ENCODE results near the gene CFAP46. TPM values are rescaled to one million over a fixed set of nuclear protein-coding genes. Genes with fewer than 3 reads are reported as not detected.

The CFAP46 gene
- total RNA-seq, 4 donors from 2014 or later = 0.29 to 9.0 (median 2.7) TPM

DNA sequence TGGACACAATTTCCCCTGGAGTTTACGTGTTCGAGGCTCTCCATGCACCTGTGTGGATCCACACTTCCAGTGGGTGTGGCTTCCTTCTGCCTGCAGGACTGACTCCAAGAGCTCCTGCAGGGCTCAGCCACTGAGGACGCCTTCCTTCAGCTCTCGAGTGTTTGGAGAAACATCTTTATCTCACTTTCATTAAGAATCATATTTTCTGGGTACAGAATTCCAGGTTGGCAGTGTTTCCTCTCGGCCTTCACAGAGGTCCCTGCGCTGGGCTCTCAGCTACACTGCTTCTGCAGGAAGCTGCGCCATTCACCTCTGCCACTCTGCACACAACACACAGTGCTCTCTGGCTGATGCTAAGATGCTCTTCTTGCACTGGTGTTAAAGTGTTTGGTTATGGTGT lies 86.5 kb downstream of the CFAP46 start:
- H3K9me3 ChIP-seq = no peaks in the 10 kb centered on the region
- H3K36me3 ChIP-seq = no peaks in the 10 kb centered on the region
- intact Hi-C loops (cut with DNase I; ENCODE audit: low total_unique reads) = no loop called here
- H3K27me3 ChIP-seq = no peaks in the 10 kb centered on the region
- no peaks in the 10 kb centered on the region for H3K4me1 ChIP-seq
- no peak for DNase-seq
- H3K4me3 ChIP-seq = no peak overlapping the region
- H3K27ac ChIP-seq = no peak overlapping the region
- no peak for TF ChIP-seq CTCF (IDR thresholded peaks at IDR 0.05)
- no peak for TF ChIP-seq POLR2A (IDR thresholded peaks at IDR 0.05)

- no peaks in the 10 kb centered on the region for H3K36me3 ChIP-seq
- no peak overlapping the region for H3K27ac ChIP-seq
- intact Hi-C loops (cut with DNase I; ENCODE audit: low total_unique reads) = no loop called here
- no peak for TF ChIP-seq POLR2A (IDR thresholded peaks at IDR 0.05)
- no peak for TF ChIP-seq CTCF (IDR thresholded peaks at IDR 0.05)
- H3K4me1 ChIP-seq = no peaks in the 10 kb centered on the region
- no peak for DNase-seq
- no peaks in the 10 kb centered on the region for H3K9me3 ChIP-seq
- H3K4me3 ChIP-seq = no peak overlapping the region
- H3K27me3 ChIP-seq = no peaks in the 10 kb centered on the region
These were observed 90.9 kb downstream of the CFAP46 start for GRCh38 chr10:132851451-132851850.

GRCh38 chr10:132850896-132851295 lies 91.5 kb downstream of the CFAP46 start:
- Histone ChIP-seq H3K9me3 (no peaks in the 10 kb centered on the region), H3K27ac (no peak overlapping the region), H3K36me3 (no peaks in the 10 kb centered on the region), H3K27me3 (no peaks in the 10 kb centered on the region), H3K4me1 (no peaks in the 10 kb centered on the region), H3K4me3 (no peak overlapping the region)
- intact Hi-C loops (cut with DNase I; ENCODE audit: low total_unique reads) = no loop called here
- TF ChIP-seq POLR2A (IDR thresholded peaks at IDR 0.05) = no peak
- TF ChIP-seq CTCF (IDR thresholded peaks at IDR 0.05) = no peak
- peak in 1 of 2 donors; percentile 8 for DNase-seq

DNA sequence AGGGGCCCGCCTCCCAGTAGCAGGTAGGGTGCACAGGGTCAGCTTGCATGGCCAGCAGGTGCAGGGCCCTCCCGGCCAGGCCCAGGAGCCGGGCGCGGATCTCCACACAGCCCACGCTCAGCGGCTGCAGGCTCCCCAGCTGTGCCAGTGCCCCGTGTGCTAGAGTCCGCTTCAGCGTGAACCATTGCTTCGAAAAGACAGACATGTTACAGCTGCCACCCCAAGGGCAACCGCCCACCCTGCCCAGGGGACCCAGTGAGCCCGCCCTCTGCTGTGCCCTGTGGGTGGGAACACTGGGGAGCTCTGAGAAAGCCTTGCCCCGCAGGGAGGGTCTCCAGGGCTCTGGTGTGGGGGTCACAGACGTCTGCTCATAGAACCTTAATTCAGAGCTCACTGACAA lies 92.1 kb downstream of the CFAP46 start:
- Histone ChIP-seq H3K27me3 (no peaks in the 10 kb centered on the region), H3K36me3 (no peaks in the 10 kb centered on the region), H3K9me3 (no peaks in the 10 kb centered on the region), H3K4me1 (no peaks in the 10 kb centered on the region), H3K27ac (no peak overlapping the region), H3K4me3 (no peak overlapping the region)
- intact Hi-C loops (cut with DNase I; ENCODE audit: low total_unique reads) = no loop called here
- TF ChIP-seq POLR2A (IDR thresholded peaks at IDR 0.05) (no peak), CTCF (IDR thresholded peaks at IDR 0.05) (no peak)
- peak in 1 of 2 donors; percentile 7 for DNase-seq

DNA sequence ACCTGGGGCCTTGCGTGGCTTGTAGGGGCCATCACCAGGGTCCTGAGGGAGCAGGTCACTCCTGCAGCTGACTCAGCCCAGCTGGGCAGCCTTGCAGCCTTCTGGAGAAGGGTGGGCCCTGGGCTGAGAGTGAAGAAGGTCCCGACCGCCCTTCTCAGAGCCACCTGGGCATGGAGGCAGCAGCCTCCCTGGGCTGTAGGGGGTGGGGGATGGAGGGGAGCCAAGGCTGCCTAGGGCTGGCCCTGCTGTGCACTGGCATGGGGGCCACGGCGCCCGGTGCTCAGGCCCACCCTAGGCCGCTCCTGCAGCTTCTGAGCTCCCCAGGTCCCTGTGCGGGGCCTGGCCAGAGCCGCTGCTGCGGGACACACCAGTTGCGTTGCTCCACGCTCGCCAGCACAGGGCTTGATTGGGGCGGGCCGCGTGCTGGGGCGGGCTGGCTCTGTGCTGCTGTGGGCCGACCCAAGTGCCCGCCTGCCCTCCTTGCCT lies 92.8 kb downstream of the CFAP46 start:
- intact Hi-C loops (cut with DNase I; ENCODE audit: low total_unique reads) = no loop called here

More for the DNA sequence above, 92.8 kb downstream of the CFAP46 start:
- no peak for TF ChIP-seq CTCF (IDR thresholded peaks at IDR 0.05)
- TF ChIP-seq POLR2A (IDR thresholded peaks at IDR 0.05) = no peak
- Histone ChIP-seq H3K9me3 (no peaks in the 10 kb centered on the region), H3K27me3 (no peaks in the 10 kb centered on the region), H3K4me1 (no peaks in the 10 kb centered on the region), H3K36me3 (no peaks in the 10 kb centered on the region), H3K4me3 (no peak overlapping the region), H3K27ac (no peak overlapping the region)
- peak in 1 of 2 donors; percentile 6 for DNase-seq

All from uterus (tissue), 4 donors.